ENCODE data around the gene USP32.
A peak's percentile ranks its signal among the peaks of the same experiment; 100 is the strongest.

The USP32 gene

GRCh38 chr17:60168654-60169053, 223.3 kb downstream of the USP32 start:
- DNase-seq: no peak

GRCh38 chr17:60167065-60167741, 224.7 kb downstream of the USP32 start:
- DNase-seq: no peak

GRCh38 chr17:60165971-60166370, 226.0 kb downstream of the USP32 start:
- no peak for DNase-seq

DNA sequence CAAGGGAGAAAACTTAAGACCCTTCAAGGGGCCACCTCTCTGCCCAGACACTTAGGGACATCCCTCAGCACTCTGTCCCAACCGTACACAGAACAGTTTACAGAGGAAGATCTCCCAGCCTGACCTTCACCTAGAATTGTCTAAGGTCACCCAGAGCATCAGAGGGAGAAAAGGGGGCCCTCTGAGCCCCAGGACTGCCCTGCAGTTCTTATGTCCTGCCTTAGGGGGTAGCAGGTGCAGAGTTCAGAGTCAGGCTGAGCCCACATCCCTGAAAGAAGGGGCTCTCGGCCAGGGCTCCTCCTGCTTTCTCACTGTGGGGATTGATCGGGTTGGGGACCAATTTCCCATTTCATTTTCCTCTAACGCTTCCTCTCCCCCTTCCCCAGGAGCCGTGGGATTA, 226.7 kb downstream of the USP32 start:
- DNase-seq: no peak

DNA sequence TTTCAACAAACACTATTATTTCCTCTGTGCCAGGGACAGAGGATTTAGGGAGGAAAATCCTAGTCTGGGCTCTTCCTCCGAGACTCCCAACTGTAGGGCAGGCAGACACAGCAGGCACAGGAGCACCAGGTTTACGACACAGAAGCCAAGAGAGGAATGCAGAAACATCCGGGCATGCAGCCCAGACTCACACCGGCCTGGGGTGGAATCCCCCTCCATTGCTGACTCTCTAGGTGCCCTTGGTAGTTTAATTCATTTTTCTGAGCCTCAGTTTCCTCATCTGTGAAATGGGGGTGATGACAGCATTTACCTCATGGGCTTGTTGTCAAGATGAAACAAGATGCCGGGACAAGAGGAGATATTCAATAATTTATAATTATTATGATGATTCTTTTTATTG, 227.2 kb downstream of the USP32 start:
- no peak for DNase-seq

DNA sequence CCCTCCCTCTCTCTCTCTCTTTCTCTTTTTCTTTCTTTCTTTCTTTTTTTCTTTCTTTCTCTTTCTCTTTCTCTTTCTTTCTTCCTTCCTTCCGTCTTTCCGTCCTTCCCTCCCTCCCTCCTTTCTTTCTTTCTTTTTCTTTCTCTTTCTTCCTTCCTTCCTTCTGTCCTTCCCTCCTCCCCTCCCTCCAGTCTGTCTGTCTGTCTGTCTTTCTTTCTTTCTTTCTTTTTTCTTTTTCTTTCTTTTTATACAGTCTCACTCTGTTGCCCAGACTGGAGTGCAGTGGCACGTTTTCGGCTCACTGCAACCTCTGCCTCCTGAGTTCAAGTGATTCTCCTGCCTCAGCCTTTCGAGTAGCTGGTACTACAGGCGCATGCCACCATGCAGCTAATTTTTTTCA, 227.8 kb downstream of the USP32 start:
- DNase-seq: no peak

- peak; percentile 24 to 53 for DNase-seq
These were observed 228.7 kb downstream of the USP32 start for GRCh38 chr17:60163108-60163784.

DNA sequence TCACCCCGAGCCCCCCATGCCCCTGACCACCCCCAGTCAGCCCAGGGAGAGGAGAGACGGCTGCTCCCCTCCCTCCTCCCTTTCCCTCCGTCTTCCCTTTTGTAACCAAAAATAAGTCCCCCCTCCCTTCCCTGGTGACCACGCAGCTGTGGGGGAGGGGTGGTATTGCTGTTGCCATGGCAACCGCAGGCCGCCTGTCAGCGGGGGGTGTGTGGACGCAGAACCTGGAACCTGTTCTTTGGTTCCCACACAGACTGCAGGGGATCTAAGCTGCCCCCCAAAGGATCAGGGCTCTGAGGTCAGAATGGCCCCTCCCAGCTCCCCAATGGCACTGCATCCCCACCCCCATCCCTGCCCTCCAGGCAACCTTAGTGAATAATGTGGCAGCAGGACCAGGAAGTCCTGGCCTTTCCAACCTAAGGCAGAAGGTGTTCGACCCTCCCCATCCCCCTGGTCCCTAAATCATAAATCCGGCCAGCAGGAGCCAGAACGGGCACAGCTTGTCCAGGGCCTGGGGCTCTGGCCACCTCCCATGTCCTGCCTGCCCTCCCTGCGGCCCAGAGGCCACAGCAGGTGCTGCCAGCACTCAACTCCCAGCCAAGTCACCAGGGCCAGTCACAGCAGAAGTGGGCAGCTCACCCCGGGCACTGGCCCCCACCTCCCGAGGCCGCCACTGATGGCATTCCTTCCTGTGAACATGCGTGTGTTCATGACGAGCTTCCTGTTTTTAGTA, 230.2 kb downstream of the USP32 start:
- DNase-seq: no peak

DNA sequence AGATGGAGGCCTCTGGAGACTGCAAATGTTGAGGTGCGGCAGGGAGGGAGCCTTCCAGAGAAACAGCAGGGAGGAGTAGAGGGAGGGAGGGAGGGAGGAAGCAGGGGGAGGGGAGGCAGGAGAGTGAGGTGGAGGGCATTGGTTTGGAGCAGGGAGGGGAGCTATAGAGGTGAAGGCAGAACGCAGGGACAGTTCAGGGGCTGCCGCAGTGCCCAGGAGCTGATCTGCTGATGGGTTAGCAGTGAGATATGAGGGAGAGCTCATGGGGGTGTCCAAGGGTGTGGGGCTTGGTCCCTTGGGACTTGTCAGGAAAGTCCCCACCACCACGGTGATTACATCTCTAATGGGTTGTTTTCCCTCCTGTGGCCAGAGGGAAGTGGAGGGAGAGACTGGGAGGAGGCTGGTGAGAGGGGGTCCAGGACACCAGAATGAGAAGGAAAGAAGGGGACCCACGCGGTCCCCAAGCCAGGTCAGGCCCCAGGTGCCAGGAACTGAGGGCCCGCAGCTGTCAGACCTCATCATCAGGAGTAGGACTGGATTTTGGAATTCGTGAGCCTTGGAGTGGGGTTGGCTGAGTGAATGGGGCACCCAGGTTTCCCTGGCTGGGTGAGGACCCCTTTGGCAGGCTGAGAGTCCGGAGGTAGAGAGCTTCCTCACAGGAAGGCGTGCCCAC, 231.0 kb downstream of the USP32 start:
- no peak for DNase-seq

- DNase-seq: no peak
These were observed 232.5 kb downstream of the USP32 start for GRCh38 chr17:60159479-60159866.

- no peak for DNase-seq
These were observed 233.0 kb downstream of the USP32 start for GRCh38 chr17:60158751-60159478.

- no peak for DNase-seq
These were observed 234.4 kb downstream of the USP32 start for GRCh38 chr17:60157487-60158040.

DNA sequence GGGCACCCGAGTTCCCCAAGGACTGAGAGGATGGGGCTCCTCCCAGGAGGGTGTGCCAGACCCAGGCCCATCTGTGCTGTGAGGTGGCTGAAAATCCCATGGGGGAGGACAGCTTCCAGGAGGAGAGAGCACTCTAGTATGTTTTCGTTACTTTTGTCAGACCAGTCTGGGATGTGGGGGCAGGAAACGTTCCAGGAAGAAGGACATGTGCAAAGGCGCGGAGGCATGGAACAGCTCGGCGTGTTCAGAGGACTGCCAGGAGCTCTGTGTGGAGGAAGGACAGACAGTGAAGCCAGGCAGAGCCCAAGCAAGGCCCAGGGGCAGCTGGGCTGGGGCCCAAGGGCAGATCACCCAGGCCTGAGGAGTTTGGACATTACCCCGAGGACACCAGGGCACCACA, 235.2 kb downstream of the USP32 start:
- no peak for DNase-seq

DNA sequence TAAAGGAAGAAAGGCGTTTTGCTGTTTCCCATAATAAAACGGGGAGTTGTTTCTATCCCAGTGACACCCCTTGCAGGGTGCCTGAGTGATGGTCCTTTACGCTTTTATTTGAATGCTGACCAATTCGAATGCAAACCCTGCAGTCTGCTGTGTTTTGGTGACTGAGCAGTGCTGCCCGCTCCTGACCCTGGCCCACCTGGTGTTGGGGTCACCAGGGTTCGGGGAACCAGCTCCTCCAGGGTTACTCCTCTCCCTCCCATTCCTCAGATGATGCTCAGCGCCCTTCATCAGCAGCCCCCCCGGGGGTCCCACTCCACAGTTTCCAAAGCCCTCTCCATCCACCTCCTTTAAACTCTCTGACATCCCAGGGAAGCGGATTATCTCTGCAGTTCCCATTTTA, 236.1 kb downstream of the USP32 start:
- no peak for DNase-seq

DNA sequence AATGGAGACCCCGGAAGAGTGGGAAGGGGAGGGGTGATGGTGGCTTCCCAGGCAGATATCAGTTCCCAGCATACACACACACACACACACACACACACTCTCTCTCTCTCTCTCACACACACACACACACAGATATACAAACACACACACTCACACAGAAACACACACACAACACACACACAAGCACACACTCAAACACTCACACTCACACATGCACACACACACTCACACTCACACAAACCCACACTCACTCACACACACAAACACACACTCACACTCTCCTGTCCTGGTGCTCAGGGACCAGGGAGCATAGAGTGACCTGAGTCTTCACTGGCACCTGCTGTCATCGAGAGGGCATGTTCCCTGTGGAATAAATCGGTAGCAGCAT, 236.5 kb downstream of the USP32 start:
- DNase-seq: no peak

GRCh38 chr17:60154616-60155426, 237.1 kb downstream of the USP32 start:
- DNase-seq: no peak

DNA sequence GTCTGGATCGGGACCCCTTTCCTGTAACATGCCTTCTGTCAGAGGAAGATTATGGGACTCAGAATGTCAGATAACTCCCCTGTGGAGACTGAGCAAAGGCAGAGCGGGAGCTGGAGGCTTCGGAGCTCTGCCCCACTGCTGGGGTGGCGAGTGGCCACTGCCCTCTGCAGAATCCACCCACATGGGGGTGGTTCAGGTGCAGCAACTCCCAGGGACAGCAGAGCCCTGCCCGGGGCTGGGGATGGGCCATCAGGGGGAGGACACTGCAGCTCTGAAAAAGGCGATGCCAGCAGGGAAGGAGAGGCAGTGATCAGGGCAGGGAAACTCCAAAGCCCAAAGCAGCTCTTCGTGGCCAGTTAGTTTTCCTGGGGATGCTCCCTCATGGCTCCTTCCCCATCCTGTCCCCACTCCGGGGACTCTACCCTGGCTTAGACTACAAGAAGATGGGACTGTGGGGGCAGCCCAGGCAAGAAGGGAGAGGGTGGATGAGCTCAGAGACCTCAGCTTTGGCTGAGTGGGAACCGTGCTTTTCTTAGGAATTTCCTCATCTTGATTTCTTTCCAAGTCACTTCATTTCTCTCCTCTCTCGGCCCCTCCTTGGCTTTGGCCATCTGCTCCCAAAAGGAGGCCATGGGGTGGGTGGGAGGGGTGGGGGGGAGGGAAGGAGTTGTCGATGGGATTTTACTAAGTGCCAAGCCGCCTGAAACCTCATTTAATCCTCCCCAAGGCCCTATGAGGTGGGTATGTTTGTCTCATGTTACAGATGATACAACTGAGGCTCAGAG, 238.1 kb downstream of the USP32 start:
- DNase-seq: no peak

DNA sequence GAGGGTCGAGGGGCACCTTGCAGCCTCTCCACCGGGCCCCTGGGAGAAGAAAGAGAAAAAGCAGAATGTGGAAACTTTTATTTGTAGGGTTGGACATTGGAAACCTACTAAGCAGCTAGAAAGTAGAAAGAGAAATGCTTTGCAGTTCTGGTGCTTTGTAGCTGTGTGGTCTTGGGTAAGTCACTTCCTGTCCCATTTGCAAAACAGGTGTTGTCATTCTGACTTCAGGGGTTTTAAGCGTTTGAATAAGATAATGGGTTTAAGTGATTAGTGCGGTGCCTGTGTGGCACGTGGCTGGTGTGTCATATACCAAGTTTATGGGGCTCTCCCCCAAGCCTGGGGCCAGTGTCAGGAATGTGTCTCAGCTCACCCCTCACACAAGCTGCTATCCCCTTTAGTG, 240.6 kb downstream of the USP32 start:
- no peak for DNase-seq

DNA sequence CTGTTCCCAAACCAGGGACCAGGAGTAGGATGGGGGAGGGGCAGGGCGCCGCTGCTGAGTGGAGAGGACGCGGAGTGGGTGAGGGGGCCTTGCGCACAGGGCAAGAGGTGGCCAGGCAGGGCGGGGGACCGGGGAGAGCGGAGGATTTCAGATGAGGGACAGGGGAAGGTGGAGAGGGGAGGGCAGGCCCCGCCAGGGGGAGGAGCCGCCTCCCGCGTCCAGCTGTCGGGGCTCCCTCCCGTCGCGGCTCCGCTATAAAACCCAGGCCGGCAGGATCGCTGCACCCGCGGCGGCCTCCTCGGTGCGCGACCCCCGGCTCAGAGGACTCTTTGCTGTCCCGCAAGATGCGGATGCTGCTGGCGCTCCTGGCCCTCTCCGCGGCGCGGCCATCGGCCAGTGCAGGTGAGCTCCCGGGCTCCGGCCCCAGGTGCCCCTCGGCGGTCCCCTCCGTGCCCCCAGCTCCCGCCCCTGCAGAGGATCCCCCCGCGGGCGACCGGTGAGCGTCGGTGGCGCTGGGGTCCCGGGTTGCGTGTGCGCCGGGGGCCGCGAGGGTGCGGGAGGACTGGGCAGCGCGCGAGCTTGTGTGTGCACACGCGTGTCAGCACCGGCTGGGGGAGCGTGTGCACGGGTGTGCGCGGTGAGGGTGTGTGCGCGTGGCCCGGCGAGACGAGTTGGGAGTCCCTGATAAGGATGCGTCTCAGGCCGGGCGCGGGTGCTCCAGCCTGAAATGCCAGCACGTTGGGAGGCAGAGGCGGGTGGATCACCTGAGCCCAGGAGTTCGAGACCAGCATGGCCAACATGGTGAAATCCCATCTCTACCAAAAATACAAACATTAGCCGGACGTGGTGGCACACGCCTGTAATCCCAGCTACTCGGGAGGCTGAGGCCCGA, 242.0 kb downstream of the USP32 start, which contains the start of gene CA4:
TSS of gene CA4 (plus strand) at position 283 of the 892 bp plus-strand sequence. CDS start at position 345, 62 bp downstream.
- peak in 1 of 2 experiments; percentile 40 for DNase-seq

DNA sequence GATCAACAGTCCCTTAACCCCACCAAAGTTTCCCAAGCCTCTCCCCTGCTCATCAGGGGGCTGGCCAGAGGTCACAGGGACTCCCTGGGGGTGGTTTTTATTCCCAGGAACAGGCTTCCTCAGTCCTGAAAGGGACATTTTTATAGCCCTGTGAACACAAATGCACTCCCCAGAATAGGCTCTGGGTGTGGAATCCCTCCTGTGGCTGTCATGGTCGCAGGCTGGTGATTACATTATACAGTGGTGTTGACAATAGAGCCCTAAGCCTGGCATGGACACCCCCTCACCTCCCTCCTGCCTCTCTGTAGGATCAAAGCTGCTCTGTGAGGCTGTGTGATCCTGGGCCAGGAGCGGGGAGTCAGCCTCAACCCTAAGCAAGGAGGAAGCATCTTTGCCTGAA, 243.6 kb downstream of the USP32 start:
- no peak for DNase-seq

Measured in NCI-H1930 (cell line).